ENCODE measurements around the gene KRTAP1-4.

- TF ChIP-seq CTCF (conservative IDR thresholded peaks at IDR 0.05; ENCODE audit: low read depth, low read length) = no peak
- no peak for TF ChIP-seq EZH2 (IDR thresholded peaks at IDR 0.05; ENCODE audit: borderline replicate concordance, low read depth, low read length, poor library complexity, severe bottlenecking)
Measured at GRCh38 chr17:41001795-41002194, 28.2 kb downstream of the KRTAP1-4 start.
